Tibial artery (tissue), 4 donors: ENCODE results near the gene CHP2.
"Not testable (repeated sequence)": the region's sequence is repeated elsewhere in the genome, so short reads cannot be mapped to it uniquely, and the experiment has no call there.

Experiments used
- DNase-seq, 2 donors: peaks; one replicate each; pipeline ENCODE4 v3.0.0-alpha.2; 2019
- H3K27ac ChIP-seq, 2 donors: fragments of 200-600 bp; sonication (generic) in 1 of 2; 1 replicate in 1 of 2; 2 replicates in 1 of 2; pipeline ENCODE4 v1.5.1; 2018 to 2019; ENCODE audit warnings: mild to moderate bottlenecking in 1 of 2
- H3K27me3 ChIP-seq, 2 donors: fragments of 200-600 bp; sonication (generic) in 1 of 2; one replicate each; pipeline versions ENCODE4 v1.5.1 to v1.6.0; 2016 to 2019
- H3K36me3 ChIP-seq, 3 donors: fragments of 200-600 bp; sonication (generic) in 2 of 3; one replicate each; pipeline ENCODE4 v1.5.1; 2016 to 2019; ENCODE audit warnings: mild to moderate bottlenecking in 2 of 3
- H3K4me1 ChIP-seq, 4 donors: fragments of 200-600 bp; sonication (generic) in 2 of 4; 1 replicate in 3 of 4; 2 replicates in 1 of 4; pipeline ENCODE4 v1.5.1; 2016 to 2019
- H3K4me3 ChIP-seq, 2 donors: fragments of 200-600 bp; sonication (generic) in 1 of 2; 1 replicate in 1 of 2; 2 replicates in 1 of 2; pipeline ENCODE4 v1.5.1; 2018 to 2019; ENCODE audit warnings: mild to moderate bottlenecking in 2 of 2
- H3K9me3 ChIP-seq, 3 donors: fragments of 200-600 bp; sonication (generic) in 1 of 3; one replicate each; pipeline ENCODE4 v1.5.1; 2016 to 2019
- intact Hi-C: fragments of 100-400 bp; cut with DNase I; formaldehyde crosslinking; loops from one replicate; pipeline ENCODE4 v1.15.0; 2023; ENCODE audit warnings: low total_unique reads
- TF ChIP-seq, protein P1 (sequence below), 2 experiments: fragments of 200-600 bp in 1 of 2; fragments of 450-650 bp in 1 of 2; IDR thresholded peaks; one replicate each; pipeline ENCODE4 v1.5.1; 2017 to 2019; ENCODE audit warnings: antibody characterized with exemption in 2 of 2, mild to moderate bottlenecking in 1 of 2, moderate library complexity in 1 of 2

CHP2 gene

DNA sequence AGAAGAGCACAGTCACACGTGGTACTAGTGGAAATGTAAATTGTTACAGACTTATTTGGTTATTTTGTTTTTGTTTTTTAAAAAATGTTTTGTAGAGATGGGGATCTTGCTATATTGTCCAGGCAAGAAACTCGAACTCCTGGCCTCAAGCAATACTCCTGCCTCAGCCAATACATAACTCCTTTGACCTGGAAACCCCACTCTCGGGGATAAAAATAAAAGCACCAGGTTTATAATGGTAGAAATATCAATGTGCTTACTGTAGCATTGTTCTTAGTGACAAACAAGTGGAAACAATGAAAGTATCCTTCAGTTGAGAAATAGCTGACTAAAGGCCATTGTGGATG is 30.1 kb upstream of the CHP2 start:
- peaks cover 0 to 12% (median 7%) of the 10 kb centered on the region in 3 donors for H3K9me3 ChIP-seq
- no peaks in the 10 kb centered on the region for H3K36me3 ChIP-seq
- DNase-seq = no peak
- H3K27me3 ChIP-seq = peaks cover 0 to 1% of the 10 kb centered on the region in 2 donors
- TF ChIP-seq, protein P1, sequence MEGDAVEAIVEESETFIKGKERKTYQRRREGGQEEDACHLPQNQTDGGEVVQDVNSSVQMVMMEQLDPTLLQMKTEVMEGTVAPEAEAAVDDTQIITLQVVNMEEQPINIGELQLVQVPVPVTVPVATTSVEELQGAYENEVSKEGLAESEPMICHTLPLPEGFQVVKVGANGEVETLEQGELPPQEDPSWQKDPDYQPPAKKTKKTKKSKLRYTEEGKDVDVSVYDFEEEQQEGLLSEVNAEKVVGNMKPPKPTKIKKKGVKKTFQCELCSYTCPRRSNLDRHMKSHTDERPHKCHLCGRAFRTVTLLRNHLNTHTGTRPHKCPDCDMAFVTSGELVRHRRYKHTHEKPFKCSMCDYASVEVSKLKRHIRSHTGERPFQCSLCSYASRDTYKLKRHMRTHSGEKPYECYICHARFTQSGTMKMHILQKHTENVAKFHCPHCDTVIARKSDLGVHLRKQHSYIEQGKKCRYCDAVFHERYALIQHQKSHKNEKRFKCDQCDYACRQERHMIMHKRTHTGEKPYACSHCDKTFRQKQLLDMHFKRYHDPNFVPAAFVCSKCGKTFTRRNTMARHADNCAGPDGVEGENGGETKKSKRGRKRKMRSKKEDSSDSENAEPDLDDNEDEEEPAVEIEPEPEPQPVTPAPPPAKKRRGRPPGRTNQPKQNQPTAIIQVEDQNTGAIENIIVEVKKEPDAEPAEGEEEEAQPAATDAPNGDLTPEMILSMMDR (IDR thresholded peaks at IDR 0.05) = no peak
- no peak overlapping the region for H3K27ac ChIP-seq
- H3K4me3 ChIP-seq = no peak overlapping the region
- no peaks in the 10 kb centered on the region for H3K4me1 ChIP-seq
- intact Hi-C loops = no loop called here

DNA sequence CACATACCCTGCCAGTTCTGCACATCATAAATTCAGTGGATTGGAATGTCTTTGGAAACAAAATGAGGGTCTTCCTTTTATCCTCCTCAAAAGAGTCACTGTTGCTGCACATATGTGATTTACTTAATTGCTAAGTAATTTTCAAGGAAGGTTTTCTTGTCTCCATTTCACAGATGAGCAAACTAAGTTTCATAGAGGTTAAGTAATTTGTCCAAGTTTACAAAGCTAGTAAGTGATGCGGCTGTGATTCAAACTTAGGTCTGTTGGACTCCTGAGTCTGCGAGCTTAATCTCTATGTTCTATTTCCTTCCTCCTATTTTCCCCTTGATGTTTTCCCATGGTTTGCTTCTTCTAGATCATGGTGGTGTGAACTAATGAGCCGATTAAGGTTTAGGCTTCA is 28.1 kb upstream of the CHP2 start:
- Histone ChIP-seq H3K36me3 (no peaks in the 10 kb centered on the region), H3K4me3 (no peak overlapping the region), H3K4me1 (no peaks in the 10 kb centered on the region), H3K27ac (no peak overlapping the region), H3K9me3 (peaks cover 0 to 12% (median 7%) of the 10 kb centered on the region in 3 donors), H3K27me3 (peaks cover 0 to 6% of the 10 kb centered on the region in 2 donors)
- TF ChIP-seq, protein P1 (IDR thresholded peaks at IDR 0.05) = no peak
- intact Hi-C loops = no loop called here
- DNase-seq = no peak

DNA sequence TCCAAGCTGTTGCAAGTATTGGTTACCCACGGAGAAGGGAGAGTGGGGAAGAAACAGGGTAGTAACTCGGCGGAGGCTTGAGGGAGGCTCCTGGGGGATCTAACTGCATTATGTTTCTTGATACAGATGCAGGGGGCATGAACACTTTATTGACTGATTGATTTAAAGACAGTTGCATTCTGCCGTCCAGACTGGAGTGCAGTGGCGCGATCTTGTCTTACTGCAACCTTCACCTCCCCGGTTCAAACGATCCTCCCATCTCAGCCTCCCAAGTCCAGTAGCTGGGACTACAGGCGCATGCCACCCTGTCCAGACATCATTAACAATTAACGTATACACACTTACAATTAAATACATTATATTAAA is 26.7 kb upstream of the CHP2 start:
- peaks cover 0 to 9% of the 10 kb centered on the region in 2 donors for H3K27me3 ChIP-seq
- intact Hi-C loops = no loop called here
- DNase-seq = no peak
- TF ChIP-seq, protein P1 (IDR thresholded peaks at IDR 0.05) = no peak
- no peaks in the 10 kb centered on the region for H3K4me1 ChIP-seq
- no peak overlapping the region for H3K4me3 ChIP-seq
- H3K36me3 ChIP-seq = no peaks in the 10 kb centered on the region
- no peak overlapping the region for H3K27ac ChIP-seq
- H3K9me3 ChIP-seq = peaks cover 0 to 4% (median under 1%) of the 10 kb centered on the region in 3 donors

DNA sequence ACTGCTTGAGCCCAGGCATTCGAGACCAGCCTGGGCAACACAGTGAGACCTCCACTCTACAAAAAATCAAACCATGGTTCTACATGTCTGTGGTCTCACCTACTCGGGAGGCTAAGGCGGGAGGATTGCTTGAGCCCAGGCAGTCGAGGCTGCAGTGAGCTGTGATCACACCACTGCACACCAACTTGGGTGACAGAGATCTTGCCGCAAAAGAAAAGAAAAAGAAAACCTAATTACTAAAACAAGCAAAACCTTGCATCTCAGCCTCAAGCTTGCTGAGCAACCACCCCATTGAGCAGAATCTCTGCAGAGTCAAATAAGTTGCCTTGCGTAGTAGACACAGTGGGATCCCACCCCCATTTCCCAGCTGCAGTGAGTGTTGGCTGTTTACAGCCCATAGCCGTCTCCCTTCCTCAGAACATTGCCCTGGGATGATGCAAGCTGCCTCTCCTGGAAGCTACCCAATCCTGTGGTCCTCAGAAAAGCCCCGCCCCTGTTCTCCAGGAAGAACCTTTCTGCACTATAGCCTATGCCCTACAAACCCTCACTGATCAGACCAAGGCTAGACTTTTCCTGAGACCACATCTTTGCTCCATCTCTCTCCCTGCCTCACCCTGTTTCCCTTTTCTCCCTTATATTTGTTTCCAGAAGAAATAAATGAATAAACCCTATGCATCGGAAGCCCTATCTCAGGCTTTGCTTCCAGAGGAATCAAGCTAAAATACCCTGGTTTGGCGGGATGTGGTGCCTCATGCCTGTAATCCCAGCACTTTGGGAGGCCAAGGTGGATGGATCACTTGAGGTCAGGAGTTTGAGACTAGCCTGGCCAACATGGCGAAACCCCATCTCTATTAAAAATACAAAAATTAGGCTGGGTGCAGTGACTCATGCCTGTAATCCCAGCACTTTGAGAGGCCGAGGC is 25.1 kb upstream of the CHP2 start:
- Histone ChIP-seq H3K4me3 (no peak overlapping the region), H3K9me3 (no peaks in the 10 kb centered on the region), H3K27me3 (peaks cover 0 to 12% of the 10 kb centered on the region in 2 donors), H3K4me1 (no peaks in the 10 kb centered on the region), H3K27ac (no peak overlapping the region), H3K36me3 (no peaks in the 10 kb centered on the region)
- intact Hi-C loops = loop anchor here (10.0 kb wide), 2 partner anchors 135 to 305 kb away; no protein-coding TSS in a partner anchor
- DNase-seq = no peak
- TF ChIP-seq, protein P1 (IDR thresholded peaks at IDR 0.05) = no peak

DNA sequence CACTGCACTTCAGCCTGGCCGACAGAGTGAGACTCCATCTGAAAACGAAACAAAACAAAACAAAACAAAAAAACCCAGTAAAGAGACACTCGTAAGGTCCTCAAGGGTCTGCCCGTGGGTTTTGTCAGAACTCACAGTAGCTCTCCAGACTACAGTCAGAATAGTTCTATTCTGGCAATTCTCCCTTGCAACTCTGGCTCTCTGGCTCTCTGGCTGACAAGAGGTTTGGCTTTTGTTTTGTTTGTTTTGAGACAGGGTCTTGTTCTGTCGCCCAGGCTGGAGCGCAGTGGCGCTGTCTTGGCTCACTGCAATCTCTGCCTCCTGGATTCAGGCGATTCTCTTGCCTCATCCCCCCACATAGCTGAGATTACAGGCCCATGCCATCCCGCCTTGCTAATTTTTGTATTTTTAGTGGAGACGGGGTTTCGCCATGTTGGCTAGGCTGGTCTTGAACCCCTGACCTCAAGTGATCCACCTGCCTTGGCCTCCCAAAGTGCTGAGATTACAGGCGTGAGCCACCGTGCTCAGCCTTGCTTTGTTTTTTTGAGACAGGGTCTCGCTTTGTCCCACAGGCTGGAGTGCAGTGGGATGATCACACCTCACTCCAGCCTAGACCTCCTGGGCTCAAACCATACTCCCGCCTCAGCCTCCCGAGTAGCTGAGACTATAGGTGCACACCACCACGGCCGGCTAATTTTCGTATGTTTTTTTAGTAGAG is 20.5 kb upstream of the CHP2 start:
- no peaks in the 10 kb centered on the region for H3K36me3 ChIP-seq
- H3K27ac ChIP-seq = no peak overlapping the region
- H3K9me3 ChIP-seq = no peaks in the 10 kb centered on the region
- H3K27me3 ChIP-seq = peaks cover 0 to 20% of the 10 kb centered on the region in 2 donors
- DNase-seq = no peak
- H3K4me1 ChIP-seq = no peaks in the 10 kb centered on the region
- H3K4me3 ChIP-seq = no peak overlapping the region
- intact Hi-C loops = loop anchor here (10.0 kb wide), 2 partner anchors 130 to 300 kb away; no protein-coding TSS in a partner anchor
- TF ChIP-seq, protein P1 (IDR thresholded peaks at IDR 0.05) = no peak

DNA sequence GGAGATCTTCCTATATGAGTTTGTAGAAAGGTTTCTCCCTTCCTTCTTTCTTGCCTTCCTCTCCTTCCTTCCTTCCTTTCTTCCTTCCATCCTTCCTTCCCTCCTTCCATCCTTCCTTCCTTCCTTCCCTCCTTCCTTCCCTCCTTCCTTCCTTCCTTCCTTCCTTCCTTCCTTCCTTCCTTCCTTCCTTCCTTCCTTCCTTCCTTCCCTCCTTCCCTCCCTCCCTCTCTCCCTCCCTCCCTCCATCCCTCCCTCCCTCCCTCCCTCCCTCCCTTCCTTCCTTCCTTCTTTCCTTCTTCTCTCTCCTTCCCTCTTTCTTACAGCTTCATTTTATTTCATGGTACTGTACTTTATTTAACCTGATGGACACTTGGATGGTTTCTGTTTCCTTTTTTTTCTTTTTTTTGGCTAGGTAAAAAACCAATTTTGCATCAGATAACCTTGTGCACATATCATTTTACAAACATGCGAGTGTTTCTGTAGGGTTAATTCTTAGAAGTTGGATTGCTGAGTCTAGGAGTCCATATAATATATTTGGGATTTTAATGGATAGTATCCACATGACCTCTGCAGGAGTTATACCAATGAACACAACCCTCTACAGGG is 17.3 kb upstream of the CHP2 start:
- H3K27ac ChIP-seq, H3K4me1 ChIP-seq, H3K4me3 ChIP-seq, H3K9me3 ChIP-seq, H3K36me3 ChIP-seq, DNase-seq: not testable (repeated sequence)
- intact Hi-C loops = loop anchor here (10.0 kb wide), 2 partner anchors 127 to 297 kb away; no protein-coding TSS in a partner anchor
- peaks cover 0 to 14% of the 10 kb centered on the region in 2 donors for H3K27me3 ChIP-seq
